Heart left ventricle (tissue), 13 donors: ENCODE data around the gene LRRC27.

Experiments
- POLR2A ChIP-seq, 2 donors: fragments of 450-650 bp; IDR thresholded peaks; one replicate each; pipeline ENCODE4 v1.6.1; 2017; ENCODE audit warnings: antibody characterized with exemption in 2 of 2, mild to moderate bottlenecking in 2 of 2, moderate library complexity in 2 of 2
- TF ChIP-seq, protein P1 (sequence below), 12 donors: fragments of 200-600 bp; sonication (generic) in 4 of 12; IDR thresholded peaks; one replicate each; pipeline versions ENCODE4 v1.5.0 to v1.8.0; 2018 to 2022; ENCODE audit warnings: antibody characterized with exemption in 12 of 12, mild to moderate bottlenecking in 5 of 12
- donor health status: ischemic (EF 13 %, LVEDD 7.1; RV severe dilation, severe dysfunction).
- donor health status: DM: no; HTN: yes; CAD: no.
- donor health status: DM: no; HTN: no; CAD: no.
- donor health status: ischemic (EF 25% LVEDD 6.9; RV normal size, moderate dysfunction).
- donor health status: ischemic (EF 25% LVEDD 5.7; RV mildly dilated, moderate dysfunction).
- donor health status: ischemic (EF 35%, LVEDD 5.7; RV mildly dilated, moderate dysfunction).
- donor health status: nonischemic (EF 11% LVEDD 7.7; RV severe dilation, severe dysfunction).
- donor health status: DM: yes; HTN: yes; CAD: no.
- donor health status: PGD.
- donor health status: ischemic (EF 29% LVEDD 5.4; RV normal size, mild dysfunction).
- donor health status: nonischemic (EF 23%, LVEDD 6.1; RV moderate dilation, normal function).

DNA sequence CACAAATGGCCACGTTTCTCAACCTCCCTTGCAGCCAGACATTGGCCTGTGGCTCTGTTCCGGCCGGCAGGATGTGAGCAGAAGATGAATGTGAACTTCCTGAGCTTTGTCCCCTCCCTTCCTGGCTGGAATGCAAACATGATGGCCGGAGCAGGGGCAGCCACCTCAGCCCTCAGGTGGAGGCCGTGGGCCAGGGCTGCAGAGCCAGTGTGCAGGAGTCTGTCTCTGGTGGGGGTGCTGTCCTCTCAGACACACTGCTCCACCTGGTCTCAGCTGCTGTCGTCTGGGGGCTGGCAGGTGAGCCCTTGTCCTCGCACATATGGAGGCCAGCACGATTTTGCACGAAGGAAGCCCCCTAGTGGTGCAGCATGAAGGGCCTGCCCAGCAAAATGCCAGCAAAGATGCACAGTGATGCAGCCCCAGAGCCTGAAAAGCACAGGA is 39.7 kb downstream of the LRRC27 start:
- TF ChIP-seq, protein P1, sequence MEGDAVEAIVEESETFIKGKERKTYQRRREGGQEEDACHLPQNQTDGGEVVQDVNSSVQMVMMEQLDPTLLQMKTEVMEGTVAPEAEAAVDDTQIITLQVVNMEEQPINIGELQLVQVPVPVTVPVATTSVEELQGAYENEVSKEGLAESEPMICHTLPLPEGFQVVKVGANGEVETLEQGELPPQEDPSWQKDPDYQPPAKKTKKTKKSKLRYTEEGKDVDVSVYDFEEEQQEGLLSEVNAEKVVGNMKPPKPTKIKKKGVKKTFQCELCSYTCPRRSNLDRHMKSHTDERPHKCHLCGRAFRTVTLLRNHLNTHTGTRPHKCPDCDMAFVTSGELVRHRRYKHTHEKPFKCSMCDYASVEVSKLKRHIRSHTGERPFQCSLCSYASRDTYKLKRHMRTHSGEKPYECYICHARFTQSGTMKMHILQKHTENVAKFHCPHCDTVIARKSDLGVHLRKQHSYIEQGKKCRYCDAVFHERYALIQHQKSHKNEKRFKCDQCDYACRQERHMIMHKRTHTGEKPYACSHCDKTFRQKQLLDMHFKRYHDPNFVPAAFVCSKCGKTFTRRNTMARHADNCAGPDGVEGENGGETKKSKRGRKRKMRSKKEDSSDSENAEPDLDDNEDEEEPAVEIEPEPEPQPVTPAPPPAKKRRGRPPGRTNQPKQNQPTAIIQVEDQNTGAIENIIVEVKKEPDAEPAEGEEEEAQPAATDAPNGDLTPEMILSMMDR (IDR thresholded peaks at IDR 0.05), result peak in 2 of 12 donors; percentile 8 to 21
- no peak for TF ChIP-seq POLR2A (IDR thresholded peaks at IDR 0.05)
